Measurements from ENCODE around the gene ATAD3B. TPM values are rescaled to one million over a fixed set of nuclear protein-coding genes. Genes with fewer than 3 reads are reported as not detected.

Gene ATAD3B
- total RNA-seq, 2 donors from 2014 or later = 16.8 to 26.9 TPM

DNA sequence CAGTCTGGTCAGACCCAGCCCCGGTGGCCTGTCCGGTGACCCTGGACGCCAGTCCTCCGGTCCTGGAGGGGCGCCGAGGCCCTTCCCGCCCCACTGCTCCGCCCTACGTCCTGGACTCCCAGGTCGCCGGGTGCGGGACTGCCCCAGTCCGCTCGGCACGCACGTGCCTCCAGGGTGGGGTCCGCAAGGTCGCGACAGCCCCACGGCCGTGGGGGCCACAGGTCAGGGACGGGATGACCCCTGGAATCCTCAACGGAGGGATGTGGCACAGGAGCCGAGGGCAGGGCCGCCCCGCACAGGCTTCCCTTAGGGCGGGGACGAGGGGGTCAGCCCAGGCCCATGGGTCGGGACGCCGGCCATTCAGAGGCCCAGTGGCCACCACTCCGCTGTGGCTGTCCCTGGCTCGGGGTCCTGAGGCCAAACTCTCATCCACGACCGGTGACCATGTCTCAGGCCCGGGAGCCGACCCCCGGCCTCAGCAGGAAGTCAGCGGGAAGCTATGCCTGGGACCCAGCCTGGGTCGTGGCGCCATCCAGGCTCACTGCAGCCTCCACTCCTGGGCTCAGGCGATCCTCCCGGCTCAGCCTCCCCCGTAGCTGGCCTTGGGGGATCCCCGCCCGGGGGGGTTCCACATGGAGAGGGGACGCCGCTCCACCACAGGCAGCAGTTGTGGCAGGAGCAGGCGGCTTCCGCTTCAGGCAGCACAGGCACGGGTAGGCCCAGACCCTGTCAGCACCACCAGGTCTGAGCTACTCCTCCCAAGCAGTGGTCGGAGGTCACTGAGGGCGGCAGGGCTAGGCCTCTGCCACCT is 69.5 kb downstream of the ATAD3B start:
- H3K27ac ChIP-seq = peak overlapping the region; percentile 62
- H3K4me3 ChIP-seq = peak overlapping the region; percentile 54 to 64
- H3K36me3 ChIP-seq = no peaks in the 10 kb centered on the region
- no peaks in the 10 kb centered on the region for H3K9me3 ChIP-seq
- DNase-seq (ENCODE audit: low spot score) = no peak
- peaks cover 4% of the 10 kb centered on the region for H3K4me1 ChIP-seq (replicated peaks)
- 25% methylated on average over 23 of the region's 53 CpGs for WGBS
- no peaks in the 10 kb centered on the region for H3K27me3 ChIP-seq (replicated peaks; ENCODE audit: insufficient read depth)
- no peak for TF ChIP-seq POLR2AphosphoS5 (IDR thresholded peaks at IDR 0.05)
- TF ChIP-seq POLR2A (IDR thresholded peaks at IDR 0.05) = no peak
- TF ChIP-seq, protein P1, sequence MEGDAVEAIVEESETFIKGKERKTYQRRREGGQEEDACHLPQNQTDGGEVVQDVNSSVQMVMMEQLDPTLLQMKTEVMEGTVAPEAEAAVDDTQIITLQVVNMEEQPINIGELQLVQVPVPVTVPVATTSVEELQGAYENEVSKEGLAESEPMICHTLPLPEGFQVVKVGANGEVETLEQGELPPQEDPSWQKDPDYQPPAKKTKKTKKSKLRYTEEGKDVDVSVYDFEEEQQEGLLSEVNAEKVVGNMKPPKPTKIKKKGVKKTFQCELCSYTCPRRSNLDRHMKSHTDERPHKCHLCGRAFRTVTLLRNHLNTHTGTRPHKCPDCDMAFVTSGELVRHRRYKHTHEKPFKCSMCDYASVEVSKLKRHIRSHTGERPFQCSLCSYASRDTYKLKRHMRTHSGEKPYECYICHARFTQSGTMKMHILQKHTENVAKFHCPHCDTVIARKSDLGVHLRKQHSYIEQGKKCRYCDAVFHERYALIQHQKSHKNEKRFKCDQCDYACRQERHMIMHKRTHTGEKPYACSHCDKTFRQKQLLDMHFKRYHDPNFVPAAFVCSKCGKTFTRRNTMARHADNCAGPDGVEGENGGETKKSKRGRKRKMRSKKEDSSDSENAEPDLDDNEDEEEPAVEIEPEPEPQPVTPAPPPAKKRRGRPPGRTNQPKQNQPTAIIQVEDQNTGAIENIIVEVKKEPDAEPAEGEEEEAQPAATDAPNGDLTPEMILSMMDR (IDR thresholded peaks at IDR 0.05) = no peak
- intact Hi-C loops (cut with DNase I) = no loop called here

DNA sequence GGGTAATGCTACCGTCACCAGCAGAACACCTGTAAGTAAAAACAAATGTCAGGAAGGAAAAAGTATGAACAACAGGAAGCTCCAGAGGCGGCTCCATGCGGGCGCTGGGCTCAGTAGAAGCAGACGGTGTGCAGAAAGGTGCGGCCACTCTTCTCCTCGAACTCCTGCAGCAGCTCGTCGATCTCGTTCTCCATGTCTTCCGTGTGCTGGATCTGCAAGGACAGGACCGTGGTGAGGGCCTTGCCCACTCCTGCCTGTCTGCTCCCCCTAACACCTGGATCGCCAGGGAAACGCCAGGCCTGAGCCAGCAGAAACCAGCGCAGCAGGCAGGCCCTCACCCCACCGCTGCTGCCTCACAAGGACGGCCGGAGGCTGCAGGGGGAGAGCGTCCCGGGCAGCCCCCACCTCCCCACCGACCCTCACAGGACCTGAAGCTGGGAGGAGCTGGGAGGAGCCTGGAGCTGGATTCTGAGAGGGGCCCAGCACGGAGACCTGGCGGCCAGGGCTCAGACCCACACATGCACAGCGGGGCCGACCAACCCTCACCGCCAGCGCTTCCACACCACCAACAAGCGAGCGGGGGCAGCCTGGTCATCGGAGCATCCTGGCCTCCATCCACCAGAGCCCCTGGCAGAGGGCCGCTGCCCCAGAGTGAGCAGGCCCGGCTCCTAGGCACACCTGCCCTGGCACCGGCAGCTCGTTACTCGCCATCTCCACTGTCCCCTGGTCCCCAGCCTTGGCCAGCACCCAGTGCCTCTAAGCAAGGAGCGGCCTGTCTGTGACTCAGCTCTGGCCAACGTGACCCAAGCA is 70.6 kb downstream of the ATAD3B start:
- H3K36me3 ChIP-seq = no peaks in the 10 kb centered on the region
- no peak for DNase-seq (ENCODE audit: low spot score)
- H3K4me3 ChIP-seq = no peak overlapping the region
- peaks cover 4% of the 10 kb centered on the region for H3K4me1 ChIP-seq (replicated peaks)
- TF ChIP-seq POLR2A (IDR thresholded peaks at IDR 0.05) = no peak
- TF ChIP-seq, protein P1 (IDR thresholded peaks at IDR 0.05) = no peak
- TF ChIP-seq POLR2AphosphoS5 (IDR thresholded peaks at IDR 0.05) = no peak
- WGBS = 67% methylated on average over 37 of the region's 37 CpGs
- no peaks in the 10 kb centered on the region for H3K27me3 ChIP-seq (replicated peaks; ENCODE audit: insufficient read depth)
- H3K27ac ChIP-seq = no peak overlapping the region
- intact Hi-C loops (cut with DNase I) = no loop called here
- no peaks in the 10 kb centered on the region for H3K9me3 ChIP-seq

DNA sequence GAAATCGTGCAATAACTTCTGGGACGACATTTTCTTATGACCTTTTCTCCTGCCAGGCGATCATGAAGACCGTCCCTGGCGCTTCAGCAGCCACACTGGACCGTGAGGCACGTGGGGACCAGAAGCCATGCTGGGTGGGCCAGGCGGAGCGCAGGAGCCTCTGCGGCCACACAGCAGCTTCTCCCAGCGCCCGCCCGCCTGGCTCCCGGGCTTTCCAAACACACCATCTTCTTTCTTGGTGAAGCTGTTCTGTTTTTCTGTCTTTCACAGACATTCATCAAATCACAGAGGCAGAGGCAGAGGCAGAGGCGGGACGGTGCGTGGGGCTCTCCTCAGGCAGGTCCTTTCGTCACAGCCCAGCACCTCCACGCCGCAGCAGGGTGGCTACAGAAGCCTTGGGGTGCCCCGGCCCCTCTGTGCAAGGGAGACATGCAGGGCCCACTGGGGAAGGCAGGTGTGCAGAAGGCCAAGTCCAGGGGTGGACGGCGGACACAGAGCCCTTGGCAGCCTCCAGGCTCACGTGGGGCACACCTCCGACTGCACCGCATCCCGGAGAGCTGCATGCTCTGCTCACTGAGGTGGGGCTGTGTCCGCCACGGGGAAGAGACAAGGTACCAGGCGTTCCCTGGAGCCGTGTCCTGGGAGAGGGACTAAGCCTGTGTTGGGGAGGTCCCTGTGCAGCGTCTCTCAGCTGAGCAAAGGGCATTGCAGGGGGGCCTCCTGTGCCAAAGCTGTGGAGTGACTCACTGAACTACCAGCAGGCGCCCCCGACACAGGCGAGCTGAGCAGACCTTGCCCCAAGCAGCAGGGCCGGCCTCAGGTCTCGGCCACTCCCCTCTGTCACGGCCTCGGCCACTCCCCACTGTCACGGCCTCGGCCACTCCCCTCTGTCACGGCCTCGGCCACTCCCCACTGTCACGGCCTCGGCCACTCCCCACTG is 71.5 kb downstream of the ATAD3B start:
- TF ChIP-seq, protein P1 (IDR thresholded peaks at IDR 0.05) = no peak
- TF ChIP-seq POLR2AphosphoS5 (IDR thresholded peaks at IDR 0.05) (no peak), POLR2A (IDR thresholded peaks at IDR 0.05) (no peak)
- no peak overlapping the region for H3K27ac ChIP-seq
- peaks cover 4% of the 10 kb centered on the region for H3K4me1 ChIP-seq (replicated peaks)
- no peaks in the 10 kb centered on the region for H3K36me3 ChIP-seq
- intact Hi-C loops (cut with DNase I) = no loop called here
- no peaks in the 10 kb centered on the region for H3K9me3 ChIP-seq
- DNase-seq (ENCODE audit: low spot score) = no peak
- H3K4me3 ChIP-seq = no peak overlapping the region
- 87% methylated on average over 45 of the region's 45 CpGs for WGBS
- no peaks in the 10 kb centered on the region for H3K27me3 ChIP-seq (replicated peaks; ENCODE audit: insufficient read depth)

DNA sequence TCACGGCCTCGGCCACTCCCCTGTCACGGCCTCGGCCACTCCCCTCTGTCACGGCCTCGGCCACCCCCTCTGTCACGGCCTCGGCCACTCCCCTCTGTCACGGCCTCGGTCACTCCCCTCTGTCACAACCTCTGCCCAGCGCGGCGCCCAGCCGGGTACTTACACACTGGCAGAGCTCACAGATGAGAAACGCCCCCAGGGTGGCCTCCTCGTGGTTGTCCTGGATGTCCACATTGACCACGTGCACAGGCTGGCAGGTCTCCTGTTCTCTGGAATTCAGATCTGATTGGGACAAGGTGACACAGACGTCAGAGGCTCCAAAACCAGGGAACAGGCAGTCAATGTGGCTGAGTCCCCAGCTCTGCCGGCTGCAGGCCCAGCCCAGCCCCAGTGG is 72.1 kb downstream of the ATAD3B start:
- no peak overlapping the region for H3K27ac ChIP-seq
- H3K4me1 ChIP-seq (replicated peaks) = peaks cover 4% of the 10 kb centered on the region
- intact Hi-C loops (cut with DNase I) = no loop called here
- TF ChIP-seq POLR2A (IDR thresholded peaks at IDR 0.05) = no peak
- TF ChIP-seq POLR2AphosphoS5 (IDR thresholded peaks at IDR 0.05) = peak; percentile 45
- WGBS = 63% methylated on average over 19 of the region's 19 CpGs
- H3K9me3 ChIP-seq = no peaks in the 10 kb centered on the region
- peak; percentile 51 for DNase-seq (ENCODE audit: low spot score)
- no peaks in the 10 kb centered on the region for H3K36me3 ChIP-seq
- H3K4me3 ChIP-seq = no peak overlapping the region
- no peaks in the 10 kb centered on the region for H3K27me3 ChIP-seq (replicated peaks; ENCODE audit: insufficient read depth)

DNA sequence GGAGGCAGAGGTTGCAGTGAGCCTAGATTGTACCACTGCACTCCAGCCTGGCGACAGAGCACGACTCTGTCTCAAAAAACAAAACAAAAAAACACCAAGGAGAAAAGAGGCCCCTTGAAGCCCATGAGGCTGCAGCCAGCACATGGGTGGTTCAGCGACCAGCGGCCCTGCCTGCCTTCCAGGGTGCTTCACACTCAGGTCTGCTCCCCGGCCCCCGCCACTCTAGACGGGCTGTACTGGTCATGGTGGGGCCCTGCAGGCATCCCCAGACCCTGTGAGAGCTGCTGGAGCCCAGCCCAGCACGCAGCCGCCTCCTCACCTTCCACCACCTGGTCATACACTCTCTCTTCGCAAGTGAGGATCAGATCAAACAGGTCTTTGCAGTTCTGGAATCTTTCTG is 73.0 kb downstream of the ATAD3B start:
- no peak overlapping the region for H3K27ac ChIP-seq
- TF ChIP-seq POLR2A (IDR thresholded peaks at IDR 0.05) = no peak
- TF ChIP-seq, protein P1 (IDR thresholded peaks at IDR 0.05) = no peak
- TF ChIP-seq POLR2AphosphoS5 (IDR thresholded peaks at IDR 0.05) = no peak

More for the DNA sequence above, 73.0 kb downstream of the ATAD3B start:
- no peak for DNase-seq (ENCODE audit: low spot score)
- no peaks in the 10 kb centered on the region for H3K4me1 ChIP-seq (replicated peaks)
- intact Hi-C loops (cut with DNase I) = no loop called here
- H3K36me3 ChIP-seq = no peaks in the 10 kb centered on the region
- H3K4me3 ChIP-seq = no peak overlapping the region
- H3K27me3 ChIP-seq (replicated peaks; ENCODE audit: insufficient read depth) = no peaks in the 10 kb centered on the region
- WGBS = 88% methylated on average over 10 of the region's 10 CpGs
- no peaks in the 10 kb centered on the region for H3K9me3 ChIP-seq

Measured in prostate gland (tissue), 2 donors.